HG02852 (cell line): ENCODE data around the gene MAML2.

Experiments
- ATAC-seq: cut with Tn5 transposase; IDR thresholded peaks from one replicate; pipeline ENCODE4 v1.9.1; 2021; ENCODE audit warnings: mild to moderate bottlenecking, moderate library complexity; ENCODE audit not compliant: unreplicated experiment

MAML2 gene

DNA sequence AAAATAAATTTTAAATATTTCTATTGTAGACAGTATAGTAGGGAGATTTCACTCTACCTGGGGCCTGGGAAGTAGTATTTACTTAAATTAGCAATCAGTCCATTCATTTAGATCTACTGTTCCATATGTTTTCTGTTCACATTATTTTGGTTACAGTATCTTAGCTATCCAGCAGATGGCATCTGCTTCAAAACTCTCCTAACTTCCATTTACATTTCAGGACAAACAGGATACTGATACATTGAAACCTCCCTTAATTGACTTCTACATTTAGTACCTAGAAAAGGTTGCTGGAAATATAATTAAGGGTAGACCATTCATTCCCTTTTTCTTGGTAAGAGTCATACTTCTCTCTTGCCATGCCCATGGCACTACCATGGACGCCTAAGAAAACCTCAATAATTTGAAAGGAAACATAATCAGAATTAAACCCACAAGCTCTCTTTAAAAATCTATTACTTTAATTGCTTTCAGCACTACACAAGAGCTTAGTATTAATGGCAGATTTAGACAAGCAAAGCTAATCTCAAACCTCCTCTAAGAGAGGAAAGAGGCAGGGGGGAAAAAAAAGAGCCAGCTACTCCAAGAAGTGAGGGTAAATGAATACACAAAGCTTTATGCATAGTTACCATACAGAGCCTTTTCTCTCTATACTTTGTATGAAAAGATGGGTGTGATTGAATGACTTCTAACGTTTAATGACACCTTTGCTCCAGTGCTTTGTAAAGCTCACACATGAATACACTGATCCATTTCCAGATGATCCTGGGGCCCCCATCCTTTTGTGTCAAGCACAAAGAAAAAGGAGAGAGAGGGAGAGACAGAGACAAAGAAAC lies 287.9 kb downstream of the MAML2 start:
- no peak for ATAC-seq

DNA sequence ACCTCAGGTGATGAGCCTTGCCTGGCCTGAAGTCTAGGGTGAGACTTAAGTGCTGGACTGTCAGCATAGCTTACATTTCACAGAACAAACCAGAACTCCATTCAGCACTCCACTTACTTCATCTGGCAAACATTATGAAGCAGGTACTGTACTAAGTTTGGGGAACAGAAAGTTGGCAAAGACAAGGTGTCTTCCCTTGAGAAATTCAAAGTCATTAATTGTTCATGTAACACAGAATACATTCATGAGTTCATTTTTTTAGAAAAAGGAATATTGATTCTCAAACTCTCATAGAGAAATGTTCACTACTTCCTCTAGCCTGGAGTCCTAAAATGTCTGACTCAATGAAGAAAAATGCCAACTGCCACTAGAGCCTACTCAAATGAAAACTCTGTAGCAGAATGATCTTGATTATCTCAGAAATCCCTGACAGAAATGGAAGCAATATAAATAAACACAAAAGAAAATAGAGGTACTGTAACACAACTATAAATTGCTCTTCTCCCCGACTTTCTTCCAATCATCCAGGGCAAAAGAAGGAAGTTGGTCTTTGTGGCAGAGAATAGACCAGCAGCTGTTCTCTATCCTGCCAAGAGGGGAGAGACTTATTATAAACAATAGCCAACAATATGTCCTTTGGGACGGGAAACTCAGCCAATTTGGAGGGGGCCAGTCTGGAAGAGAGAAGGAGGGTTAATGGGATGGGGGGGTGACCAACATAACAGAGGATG lies 289.9 kb downstream of the MAML2 start:
- no peak for ATAC-seq

DNA sequence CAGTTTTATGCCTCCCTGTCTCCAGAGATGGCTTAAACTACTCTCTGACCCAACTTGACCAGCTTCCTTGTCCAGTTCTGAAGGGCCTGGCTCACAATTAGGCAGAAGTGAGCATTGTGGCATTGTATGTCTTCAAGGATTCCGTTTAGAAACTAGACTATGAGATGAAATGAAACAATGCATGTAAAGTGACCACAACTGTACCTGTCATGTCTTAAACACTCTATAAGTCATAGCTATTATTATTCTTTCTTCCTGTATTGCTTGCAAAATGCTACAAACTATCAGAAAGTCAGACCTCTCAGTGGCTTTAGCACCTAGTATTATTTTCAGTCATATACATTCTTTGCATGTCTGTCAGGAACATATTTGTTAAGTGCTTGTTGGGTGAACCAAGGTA lies 291.2 kb downstream of the MAML2 start:
- ATAC-seq: peak; percentile 96

DNA sequence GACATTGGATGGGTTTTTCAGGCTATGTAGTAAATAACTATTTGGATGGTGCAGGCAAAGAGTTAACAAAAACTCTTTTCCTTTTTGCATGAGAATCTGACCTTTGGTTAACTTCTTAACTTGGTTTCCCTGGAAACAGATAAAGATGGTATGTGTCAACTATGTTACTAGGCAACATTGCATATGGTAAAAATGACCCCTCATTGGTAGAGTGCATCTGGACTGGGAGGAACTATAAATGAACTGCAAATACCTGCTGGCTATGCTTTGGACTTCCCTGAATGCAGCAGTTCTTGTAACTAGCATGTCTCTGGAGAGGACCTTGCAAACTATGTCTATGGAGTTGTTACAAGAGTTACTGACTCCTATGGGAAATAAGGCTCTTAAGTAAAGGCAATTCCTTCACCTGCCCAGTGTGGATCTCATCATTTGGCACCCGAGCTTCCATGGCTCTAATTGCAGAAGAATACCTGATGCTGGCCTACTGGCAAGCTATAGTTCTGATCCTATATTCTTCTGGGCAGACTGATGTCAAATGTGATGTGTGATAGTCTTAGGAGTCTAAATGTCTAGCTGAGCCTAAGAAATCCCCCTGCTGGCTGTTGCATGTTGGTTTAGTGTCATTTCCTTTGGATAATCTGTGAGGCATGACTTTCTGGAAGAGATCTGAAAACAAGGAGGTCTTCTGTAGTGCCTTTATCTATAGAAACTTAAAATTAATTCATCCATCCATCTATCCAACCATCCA lies 292.4 kb downstream of the MAML2 start:
- no peak for ATAC-seq

DNA sequence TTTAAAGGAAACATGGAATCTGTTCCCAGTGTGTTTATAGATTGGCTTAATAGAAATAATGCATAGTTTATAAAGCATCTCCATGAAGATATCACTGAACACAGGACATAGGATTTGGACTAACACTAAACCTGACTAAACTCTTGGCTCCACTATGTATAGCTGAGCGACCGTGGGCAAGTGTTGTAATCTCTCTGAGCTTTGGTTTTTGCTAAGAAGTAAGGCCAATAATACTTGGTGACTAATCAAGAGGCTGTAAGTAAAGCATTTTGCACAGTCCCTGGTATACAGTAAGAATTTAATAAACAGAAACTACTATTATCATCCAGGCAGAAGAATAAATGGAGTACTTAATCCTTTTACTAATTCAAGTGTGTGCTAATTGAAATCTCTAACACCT lies 293.6 kb downstream of the MAML2 start:
- no peak for ATAC-seq

DNA sequence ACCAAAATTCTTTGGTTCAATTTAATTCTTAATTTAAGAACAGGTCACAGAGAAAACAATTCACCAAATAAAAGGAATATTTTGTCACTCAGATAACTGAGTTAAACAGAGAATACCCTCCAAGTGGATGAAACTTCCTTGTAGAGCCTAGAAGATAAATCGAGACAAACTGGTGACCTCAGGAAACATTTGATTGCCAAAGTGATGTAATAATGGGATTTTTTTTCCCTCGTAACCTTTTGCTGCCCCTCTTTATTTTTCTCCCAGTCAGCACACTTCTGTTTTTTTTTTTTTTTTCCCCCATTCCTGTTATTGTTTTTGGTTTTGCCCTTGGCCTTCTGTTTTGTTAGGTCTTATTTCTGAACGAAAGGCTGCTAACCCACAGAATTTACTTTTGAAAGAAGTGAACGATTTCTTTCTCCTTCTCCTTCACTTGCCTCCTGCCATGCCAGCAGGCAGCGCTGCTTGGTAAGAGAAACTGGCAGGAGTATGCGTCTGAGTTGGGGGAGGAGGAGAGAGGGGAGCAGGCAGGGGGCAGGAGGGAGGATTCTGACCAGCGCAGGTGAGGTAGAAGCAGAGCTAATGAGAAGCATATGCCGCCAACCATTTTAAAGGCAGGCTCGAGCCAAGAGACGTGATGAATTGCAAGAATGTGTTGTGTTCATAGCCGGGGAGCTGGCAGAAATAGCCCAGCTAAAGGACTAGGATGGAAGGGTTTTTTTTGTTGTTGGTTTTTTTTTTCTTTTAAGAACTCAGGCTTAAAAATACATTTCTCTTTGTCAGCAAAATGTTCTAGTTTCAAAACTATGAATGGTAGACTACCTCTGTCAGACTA lies 297.2 kb downstream of the MAML2 start:
- ATAC-seq: no peak

DNA sequence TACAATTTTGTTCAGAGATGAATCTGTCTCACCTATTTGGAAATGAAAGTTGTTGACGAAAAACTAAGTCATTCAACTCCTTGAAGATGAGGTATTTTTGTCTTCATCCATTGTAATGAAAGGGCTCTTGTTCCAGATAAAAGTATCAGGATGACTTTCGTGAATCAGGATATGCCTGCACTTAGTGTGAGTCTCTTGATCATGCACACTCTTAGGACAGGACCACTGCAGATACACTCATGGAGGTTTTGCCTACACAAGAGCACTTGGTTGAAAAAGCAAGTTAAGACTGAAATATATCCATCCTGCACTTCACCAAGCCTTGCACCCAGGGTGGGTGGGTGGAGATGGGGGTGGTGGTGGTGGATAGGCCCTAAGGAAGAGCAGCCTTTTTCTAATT lies 298.2 kb downstream of the MAML2 start:
- ATAC-seq: no peak

DNA sequence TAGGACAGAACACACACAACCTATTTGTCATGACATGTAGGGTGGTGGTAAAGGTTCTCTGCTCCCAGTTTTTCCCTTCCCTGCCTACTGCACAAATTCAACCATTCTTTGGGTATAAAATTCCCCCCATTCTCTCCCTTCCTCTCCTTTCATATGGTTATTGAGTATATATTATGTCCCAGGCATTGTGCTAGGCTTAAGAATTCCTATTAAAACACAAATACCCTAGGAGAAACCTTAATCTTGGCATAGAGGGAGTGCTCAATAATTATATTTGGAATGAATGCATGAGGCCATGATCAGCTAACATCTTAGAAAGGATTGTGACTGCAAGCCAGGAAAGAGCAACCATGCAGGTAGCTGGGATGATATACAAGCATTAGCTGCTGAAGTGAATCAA lies 298.7 kb downstream of the MAML2 start:
- ATAC-seq: no peak

DNA sequence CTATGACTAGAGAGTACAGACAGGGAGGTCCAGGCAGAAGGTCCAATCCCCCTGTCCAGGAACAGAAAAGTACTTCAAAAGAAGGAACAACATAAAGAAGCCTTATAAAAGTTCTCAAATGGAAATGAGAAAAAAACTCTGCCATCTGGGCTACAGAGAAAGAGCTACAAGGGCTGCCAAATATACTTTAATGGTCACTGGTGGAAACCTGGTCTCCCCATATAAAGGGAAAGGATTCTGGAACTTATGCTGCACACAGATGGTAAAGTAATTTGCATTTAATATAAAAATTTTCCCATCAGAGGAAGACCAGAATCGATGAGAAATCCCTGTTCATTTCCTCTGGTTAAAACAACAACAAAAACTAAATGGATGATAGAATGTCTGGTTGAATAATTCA lies 299.7 kb downstream of the MAML2 start:
- no peak for ATAC-seq

DNA sequence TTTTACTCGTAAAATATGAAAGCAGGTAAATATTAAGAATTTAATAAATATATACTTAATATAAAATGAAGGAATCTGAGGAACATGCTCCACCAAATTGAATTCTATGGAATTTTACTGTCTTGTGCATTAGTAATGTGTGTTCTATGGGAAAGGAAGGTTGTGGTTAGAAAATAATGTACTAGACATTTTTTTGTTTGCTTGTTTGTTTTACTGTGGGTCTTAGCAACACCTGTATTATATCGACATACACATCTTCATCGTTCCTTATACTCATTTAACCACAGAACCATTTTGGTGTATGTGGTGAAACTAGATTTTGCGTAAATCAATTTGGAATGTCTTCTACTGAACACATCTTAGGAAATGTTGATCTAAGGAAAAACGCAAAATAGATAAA lies 304.9 kb downstream of the MAML2 start:
- ATAC-seq: no peak

DNA sequence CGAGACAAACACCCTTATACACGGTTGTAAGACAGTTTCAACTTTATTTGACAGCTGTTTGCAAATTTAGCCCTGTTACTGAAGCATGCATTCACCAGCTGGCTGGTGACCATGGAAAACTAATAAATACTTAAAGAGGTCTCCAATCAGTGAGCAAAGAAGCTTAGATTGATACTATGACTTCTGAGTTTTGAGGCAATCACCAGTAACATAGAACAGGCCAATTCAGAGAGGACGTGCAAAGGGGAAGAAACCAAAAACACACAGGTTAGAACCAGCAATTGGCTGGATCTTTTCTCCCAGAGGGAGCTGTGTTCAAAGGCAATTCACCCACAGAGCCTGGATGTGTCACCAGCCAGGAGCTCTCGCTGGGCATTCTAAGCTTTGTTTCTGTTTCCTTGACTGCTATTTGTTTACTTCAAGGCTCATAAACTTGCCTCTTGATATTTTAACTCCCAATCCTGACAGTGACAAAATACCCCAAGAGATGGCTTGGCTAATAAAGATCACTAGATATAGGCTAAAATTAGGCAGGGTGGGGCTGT lies 305.5 kb downstream of the MAML2 start:
- no peak for ATAC-seq

DNA sequence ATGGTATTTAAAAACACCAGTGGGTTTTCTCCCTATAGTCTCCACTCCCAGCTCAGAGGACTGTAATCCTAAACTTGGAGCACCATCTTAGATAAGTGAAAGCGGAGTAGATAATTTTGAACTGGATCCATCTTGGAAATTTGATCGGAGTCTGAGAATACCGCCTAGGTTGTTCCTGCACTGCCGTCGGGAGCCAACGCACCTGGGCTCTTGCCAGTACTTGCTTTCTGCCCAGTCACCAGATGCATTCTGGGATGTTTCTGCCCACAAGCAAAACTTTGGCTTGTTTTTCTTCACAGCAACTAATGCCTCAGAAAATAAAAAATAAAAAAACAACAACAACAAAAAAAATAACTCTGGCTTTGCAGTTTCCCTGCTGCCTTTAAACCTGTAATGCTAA lies 306.1 kb downstream of the MAML2 start:
- no peak for ATAC-seq

DNA sequence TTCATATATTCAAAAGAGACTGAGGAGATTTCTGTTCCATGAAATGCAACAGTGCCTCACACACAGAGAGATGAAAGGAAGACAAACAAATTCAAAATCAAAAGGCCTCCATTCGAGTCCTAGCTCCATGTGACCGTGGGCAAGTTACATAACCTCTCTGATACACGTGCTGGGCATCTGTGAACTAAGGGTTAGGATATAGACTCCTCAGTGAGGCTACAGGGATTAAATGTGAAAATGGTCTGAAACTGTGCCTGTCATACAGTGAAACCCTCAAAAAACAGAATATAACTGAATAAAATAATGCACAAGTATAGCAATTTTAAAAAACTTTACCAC lies 307.3 kb downstream of the MAML2 start:
- ATAC-seq: no peak

DNA sequence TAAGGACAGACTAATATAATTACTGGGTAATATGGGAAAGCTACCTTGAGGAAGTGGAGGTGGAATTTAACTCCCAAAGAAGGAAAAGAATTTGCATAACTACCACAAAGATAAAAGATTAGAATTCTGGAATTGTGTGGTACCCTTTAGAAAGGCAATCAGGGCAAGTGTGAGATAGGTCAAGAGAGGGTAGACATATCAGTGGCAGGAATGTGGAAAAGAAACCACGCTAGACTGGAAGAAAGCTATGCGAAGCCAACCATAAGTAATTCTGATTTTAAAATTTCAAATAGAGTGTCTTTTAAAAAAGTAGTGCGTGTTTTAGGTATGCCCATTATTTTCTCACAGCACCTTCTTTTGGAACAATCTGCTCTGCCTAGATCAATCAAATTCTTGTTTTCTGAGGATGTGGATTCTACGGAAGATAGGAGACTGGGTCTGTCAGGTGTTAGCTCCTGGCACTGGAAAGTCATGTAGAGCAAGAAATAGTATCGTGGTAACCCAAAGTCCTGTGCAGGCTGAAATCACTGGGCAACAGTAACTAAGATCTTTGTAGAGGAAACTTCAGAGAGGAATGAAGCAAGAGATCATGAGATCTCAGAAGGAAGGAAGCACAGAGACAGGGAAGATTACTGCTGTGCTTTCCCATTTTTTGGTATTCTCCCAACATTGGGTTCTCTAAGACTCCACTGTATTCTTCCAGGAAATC lies 307.8 kb downstream of the MAML2 start:
- ATAC-seq: no peak

DNA sequence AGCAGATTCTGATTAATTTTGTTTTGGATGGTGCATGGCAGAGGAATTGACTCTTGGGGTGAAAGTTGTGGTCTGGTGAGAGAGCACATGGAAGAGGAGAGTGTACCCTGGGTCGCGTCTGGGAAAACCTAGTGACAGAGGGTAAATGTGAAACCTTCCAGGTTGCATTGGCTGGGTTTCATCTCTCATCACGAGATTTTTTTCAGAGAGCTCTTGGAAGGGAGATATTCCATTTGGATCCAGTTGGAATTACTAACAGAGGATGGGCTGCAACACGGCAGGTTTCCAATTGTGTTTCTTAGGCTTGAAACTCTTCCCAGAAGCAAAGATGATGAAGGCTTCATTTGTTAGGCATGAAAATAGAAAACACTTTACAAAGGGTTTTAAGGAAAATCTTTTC lies 309.4 kb downstream of the MAML2 start:
- no peak for ATAC-seq

DNA sequence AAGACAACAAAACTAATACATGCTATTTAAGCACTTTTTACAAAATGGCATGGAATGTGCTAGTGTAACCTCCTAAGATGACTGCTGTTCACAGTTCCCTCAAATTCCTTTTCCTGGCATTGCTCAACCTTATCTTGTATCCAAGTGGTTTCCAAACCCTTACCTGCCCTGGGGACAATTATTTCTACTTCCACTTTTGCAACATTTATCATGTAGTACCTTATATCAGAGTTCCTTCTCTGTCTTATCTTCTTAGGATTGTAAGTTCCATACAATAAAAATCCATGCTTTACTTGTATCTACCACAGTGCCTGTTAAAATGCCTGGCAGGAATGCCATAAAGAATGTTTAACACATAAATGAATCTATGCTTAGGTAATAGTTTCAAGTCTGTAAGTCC lies 309.9 kb downstream of the MAML2 start:
- ATAC-seq: no peak

DNA sequence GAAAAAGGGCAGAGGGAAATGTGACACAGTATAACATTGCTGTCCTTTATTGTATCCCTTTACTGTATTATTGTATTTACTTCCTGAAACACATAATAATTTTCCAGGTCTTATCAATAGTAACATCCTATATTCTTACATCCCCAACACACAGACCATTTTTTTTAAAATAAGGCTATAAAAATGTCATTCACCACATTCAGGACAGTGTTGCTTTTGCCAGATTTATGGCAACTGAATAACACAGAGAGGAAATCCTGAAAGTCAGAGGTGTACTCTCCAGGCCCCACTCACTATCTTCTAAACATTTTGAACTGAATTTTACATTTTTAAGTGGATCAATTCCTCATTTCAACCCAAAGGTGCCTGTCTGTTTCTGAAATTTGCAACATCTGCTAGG lies 314.2 kb downstream of the MAML2 start:
- no peak for ATAC-seq

DNA sequence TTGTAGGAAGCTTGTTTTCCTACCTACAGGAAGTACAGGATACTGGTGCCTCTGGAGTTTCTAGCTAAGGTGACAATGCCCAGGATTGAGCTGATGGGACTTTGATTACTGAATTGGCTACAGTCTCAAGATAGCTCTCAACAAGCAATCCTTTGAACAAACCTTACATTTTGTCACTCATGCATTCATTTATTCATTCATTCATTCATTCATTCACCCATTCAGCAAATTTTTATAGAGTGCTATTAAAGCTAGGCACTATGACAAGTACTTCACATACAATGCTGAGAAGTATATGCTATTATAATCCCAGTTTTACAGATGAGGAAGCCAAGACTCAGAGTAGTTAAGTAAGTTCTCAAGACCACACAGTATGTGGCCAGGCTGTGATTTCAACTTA lies 316.0 kb downstream of the MAML2 start:
- no peak for ATAC-seq

DNA sequence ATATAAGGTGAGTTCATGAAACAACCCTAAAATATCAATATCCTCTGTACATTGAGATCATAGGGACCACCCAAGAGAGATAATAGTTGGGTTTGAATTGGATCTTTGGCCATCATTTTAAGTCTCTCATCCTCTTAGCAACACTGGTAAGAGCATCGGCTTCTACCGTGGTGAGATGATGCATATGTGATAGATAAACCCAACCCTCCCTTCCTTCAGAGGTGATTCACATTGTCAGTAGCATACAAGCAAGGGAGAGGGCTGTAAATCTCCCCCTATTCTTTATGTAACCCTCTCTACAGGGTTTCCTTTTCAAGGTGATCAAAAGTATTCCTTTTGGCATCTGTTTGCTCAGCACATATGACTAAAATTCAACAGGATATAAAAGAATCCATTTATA lies 316.7 kb downstream of the MAML2 start:
- ATAC-seq: no peak

DNA sequence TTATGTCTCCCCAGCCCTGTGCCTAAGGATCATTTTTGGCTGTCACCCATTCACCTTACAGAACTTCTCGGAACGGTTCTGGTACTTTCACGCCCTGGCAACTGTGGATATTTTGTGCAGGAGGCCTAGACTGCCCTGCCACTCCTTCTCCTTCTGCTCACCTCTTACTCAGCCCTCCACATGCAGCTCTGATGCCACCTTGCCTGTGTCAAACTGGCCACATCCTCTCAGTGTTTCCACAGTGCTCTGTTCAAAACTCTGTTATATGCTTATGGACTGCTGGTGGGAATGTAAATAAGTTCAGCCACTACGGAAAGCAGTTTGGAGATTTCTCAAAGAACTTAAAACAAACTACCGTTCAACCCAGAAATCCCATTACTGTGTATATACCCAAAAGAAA lies 318.3 kb downstream of the MAML2 start:
- ATAC-seq: no peak
